ENCODE measurements around the gene AURKAIP1. TPM values are rescaled to one million over a fixed set of nuclear protein-coding genes. Genes with fewer than 3 reads are reported as not detected.

The AURKAIP1 gene
- total and polyA plus RNA-seq, 2 experiments from 2014 or later: 118 to 218 TPM

DNA sequence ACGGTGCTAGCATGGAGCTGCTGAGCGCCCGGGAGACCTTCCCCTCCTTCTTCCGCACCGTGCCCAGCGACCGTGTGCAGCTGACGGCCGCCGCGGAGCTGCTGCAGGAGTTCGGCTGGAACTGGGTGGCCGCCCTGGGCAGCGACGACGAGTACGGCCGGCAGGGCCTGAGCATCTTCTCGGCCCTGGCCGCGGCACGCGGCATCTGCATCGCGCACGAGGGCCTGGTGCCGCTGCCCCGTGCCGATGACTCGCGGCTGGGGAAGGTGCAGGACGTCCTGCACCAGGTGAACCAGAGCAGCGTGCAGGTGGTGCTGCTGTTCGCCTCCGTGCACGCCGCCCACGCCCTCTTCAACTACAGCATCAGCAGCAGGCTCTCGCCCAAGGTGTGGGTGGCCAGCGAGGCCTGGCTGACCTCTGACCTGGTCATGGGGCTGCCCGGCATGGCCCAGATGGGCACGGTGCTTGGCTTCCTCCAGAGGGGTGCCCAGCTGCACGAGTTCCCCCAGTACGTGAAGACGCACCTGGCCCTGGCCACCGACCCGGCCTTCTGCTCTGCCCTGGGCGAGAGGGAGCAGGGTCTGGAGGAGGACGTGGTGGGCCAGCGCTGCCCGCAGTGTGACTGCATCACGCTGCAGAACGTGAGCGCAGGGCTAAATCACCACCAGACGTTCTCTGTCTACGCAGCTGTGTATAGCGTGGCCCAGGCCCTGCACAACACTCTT is 42.8 kb downstream of the AURKAIP1 start:
- H3K9ac ChIP-seq: no peak overlapping the region
- in situ Hi-C loops (cut with MboI): no loop called here
- H2AFZ ChIP-seq: no peak overlapping the region
- no peak for DNase-seq
- 78 to 79% methylated on average over 52 to 56 of the region's 57 CpGs for WGBS, 2 experiments (ENCODE audit: low coverage in 1 of 2, low lambda C conversion rate in 2 of 2, missing lambda C conversion rate in 2 of 2)
- H3K27me3 ChIP-seq (replicated peaks; ENCODE audit: insufficient read depth): no peaks in the 10 kb centered on the region
- H3F3A ChIP-seq (ENCODE audit: insufficient read depth): no peaks in the 10 kb centered on the region
- H3K9me3 ChIP-seq (ENCODE audit: low read depth): no peaks in the 10 kb centered on the region
- no peaks in the 10 kb centered on the region for H3K9me2 ChIP-seq (ENCODE audit: insufficient read depth)
- no peaks in the 10 kb centered on the region for H3K79me2 ChIP-seq (ENCODE audit: insufficient read depth)
- TF ChIP-seq EZH2phosphoT487 (IDR thresholded peaks at IDR 0.05; ENCODE audit: insufficient read depth, low read depth) (no peak), EZH2 (IDR thresholded peaks at IDR 0.05; ENCODE audit: insufficient read depth, poor library complexity, severe bottlenecking) (no peak)
- H3K4me1 ChIP-seq (ENCODE audit: insufficient read depth): peaks cover 12% of the 10 kb centered on the region
- no peaks in the 10 kb centered on the region; the same call in 1 of the 2 replicates for H3K36me3 ChIP-seq (ENCODE audit: low read depth)
- no peak overlapping the region for H3K27ac ChIP-seq
- no peak overlapping the region for H3K4me3 ChIP-seq
- H3K4me2 ChIP-seq (ENCODE audit: unreplicated experiment): no peak overlapping the region
- no peaks in the 10 kb centered on the region for H4K20me1 ChIP-seq (ENCODE audit: insufficient read depth)

DNA sequence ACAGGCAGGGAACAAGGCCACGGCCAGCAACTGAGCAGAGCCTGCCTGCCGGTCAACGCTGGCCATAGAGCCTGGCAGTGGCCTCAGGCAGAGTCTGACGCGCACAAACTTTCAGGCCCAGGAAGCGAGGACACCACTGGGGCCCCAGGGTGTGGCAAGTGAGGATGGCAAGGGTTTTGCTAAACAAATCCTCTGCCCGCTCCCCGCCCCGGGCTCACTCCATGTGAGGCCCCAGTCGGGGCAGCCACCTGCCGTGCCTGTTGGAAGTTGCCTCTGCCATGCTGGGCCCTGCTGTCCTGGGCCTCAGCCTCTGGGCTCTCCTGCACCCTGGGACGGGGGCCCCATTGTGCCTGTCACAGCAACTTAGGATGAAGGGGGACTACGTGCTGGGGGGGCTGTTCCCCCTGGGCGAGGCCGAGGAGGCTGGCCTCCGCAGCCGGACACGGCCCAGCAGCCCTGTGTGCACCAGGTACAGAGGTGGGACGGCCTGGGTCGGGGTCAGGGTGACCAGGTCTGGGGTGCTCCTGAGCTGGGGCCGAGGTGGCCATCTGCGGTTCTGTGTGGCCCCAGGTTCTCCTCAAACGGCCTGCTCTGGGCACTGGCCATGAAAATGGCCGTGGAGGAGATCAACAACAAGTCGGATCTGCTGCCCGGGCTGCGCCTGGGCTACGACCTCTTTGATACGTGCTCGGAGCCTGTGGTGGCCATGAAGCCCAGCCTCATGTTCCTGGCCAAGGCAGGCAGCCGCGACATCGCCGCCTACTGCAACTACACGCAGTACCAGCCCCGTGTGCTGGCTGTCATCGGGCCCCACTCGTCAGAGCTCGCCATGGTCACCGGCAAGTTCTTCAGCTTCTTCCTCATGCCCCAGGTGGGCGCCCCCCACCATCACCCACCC is 43.7 kb downstream of the AURKAIP1 start, which contains the start of gene TAS1R3:
TSS of gene TAS1R3 (plus strand) at position 213 of the 898 bp plus-strand sequence. CDS start at position 279, 66 bp downstream.
- no peaks in the 10 kb centered on the region for H4K20me1 ChIP-seq (ENCODE audit: insufficient read depth)
- H3K36me3 ChIP-seq (ENCODE audit: low read depth): no peaks in the 10 kb centered on the region
- no peaks in the 10 kb centered on the region for H3K27me3 ChIP-seq (replicated peaks; ENCODE audit: insufficient read depth)
- H3K79me2 ChIP-seq (ENCODE audit: insufficient read depth): peaks cover 8% of the 10 kb centered on the region
- peak within 1 kb of the TSS; percentile 39 for H3K27ac ChIP-seq
- WGBS, 2 experiments (ENCODE audit: low coverage in 1 of 2, low lambda C conversion rate in 2 of 2, missing lambda C conversion rate in 2 of 2): 57 to 63% methylated on average over 38 to 40 of the region's 41 CpGs
- no peaks in the 10 kb centered on the region for H3F3A ChIP-seq (ENCODE audit: insufficient read depth)
- H3K4me2 ChIP-seq (ENCODE audit: unreplicated experiment): peak within 1 kb of the TSS; percentile 28
- H3K9me2 ChIP-seq (ENCODE audit: insufficient read depth): no peaks in the 10 kb centered on the region
- peak within 1 kb of the TSS; percentile 47; the same call in 1 of the 2 replicates for H3K9ac ChIP-seq
- no peak within 1 kb of the TSS for H3K4me3 ChIP-seq
- no peak within 1 kb of the TSS for H2AFZ ChIP-seq
- no peaks in the 10 kb centered on the region for H3K9me3 ChIP-seq (ENCODE audit: low read depth)
- in situ Hi-C loops (cut with MboI): no loop called here
- TF ChIP-seq EZH2phosphoT487 (IDR thresholded peaks at IDR 0.05; ENCODE audit: insufficient read depth, low read depth) (no peak), EZH2 (IDR thresholded peaks at IDR 0.05; ENCODE audit: insufficient read depth, poor library complexity, severe bottlenecking) (no peak)
- DNase-seq: peak; percentile 73
- peaks cover 12% of the 10 kb centered on the region for H3K4me1 ChIP-seq (ENCODE audit: insufficient read depth)

DNA sequence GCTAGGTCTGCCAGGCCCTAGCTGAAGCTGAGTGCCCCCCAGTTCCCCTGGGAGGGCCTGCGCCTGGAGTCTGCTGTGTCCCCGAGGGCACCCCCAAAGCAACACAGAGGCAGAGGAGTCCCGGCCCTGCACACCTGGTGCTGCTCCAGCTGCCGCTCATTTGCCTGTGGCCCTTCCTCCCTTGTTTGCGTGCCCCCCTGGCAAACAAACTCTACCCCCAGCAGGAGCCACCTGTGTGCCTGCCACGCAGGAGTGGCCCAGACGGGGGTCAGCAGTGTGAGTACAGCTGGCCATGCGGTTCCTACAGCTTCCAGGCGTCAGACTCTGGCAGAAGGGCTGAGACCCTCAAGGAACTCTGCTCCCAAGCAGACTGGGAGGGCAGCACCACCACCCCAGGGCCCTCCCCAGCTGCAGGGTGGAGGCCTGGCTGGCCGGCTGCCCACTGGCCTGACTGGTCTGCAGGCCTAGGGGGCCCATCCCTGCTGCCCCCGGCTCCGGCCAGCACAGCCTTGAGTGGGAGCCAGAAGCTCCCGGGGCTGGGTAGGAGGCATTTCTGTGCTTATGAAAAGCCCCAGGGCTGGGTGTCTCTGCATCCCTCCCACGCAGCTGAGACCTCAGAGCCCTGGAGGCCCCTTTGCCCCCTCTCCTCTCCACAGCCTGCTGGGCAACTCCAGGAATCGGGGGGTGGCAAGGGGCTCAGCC is 44.5 kb downstream of the AURKAIP1 start:
- peak; percentile 68 for DNase-seq
- no peak for TF ChIP-seq EZH2 (IDR thresholded peaks at IDR 0.05; ENCODE audit: insufficient read depth, poor library complexity, severe bottlenecking)
- no peak for TF ChIP-seq EZH2phosphoT487 (IDR thresholded peaks at IDR 0.05; ENCODE audit: insufficient read depth, low read depth)
- Histone ChIP-seq H3K4me2 (ENCODE audit: unreplicated experiment) (peak overlapping the region; percentile 28), H3K9me3 (ENCODE audit: low read depth) (no peaks in the 10 kb centered on the region), H3K36me3 (ENCODE audit: low read depth) (no peaks in the 10 kb centered on the region), H2AFZ (no peak overlapping the region), H3K27me3 (replicated peaks; ENCODE audit: insufficient read depth) (no peaks in the 10 kb centered on the region), H4K20me1 (ENCODE audit: insufficient read depth) (no peaks in the 10 kb centered on the region), H3K9ac (peak overlapping the region; percentile 47; the same call in 1 of the 2 replicates), H3K9me2 (ENCODE audit: insufficient read depth) (no peaks in the 10 kb centered on the region), H3K4me1 (ENCODE audit: insufficient read depth) (peaks cover 19% of the 10 kb centered on the region), H3K79me2 (ENCODE audit: insufficient read depth) (peaks cover 16% of the 10 kb centered on the region), H3K4me3 (no peak overlapping the region), H3F3A (ENCODE audit: insufficient read depth) (no peaks in the 10 kb centered on the region), H3K27ac (peak overlapping the region; percentile 39)
- WGBS, 2 experiments (ENCODE audit: low coverage in 1 of 2, low lambda C conversion rate in 2 of 2, missing lambda C conversion rate in 2 of 2): 40 to 44% methylated on average over 15 of the region's 15 CpGs
- in situ Hi-C loops (cut with MboI): no loop called here

Data from GM23248 (cell line).